ENCODE data around the gene RAB44.

The RAB44 gene

GRCh38 chr6:36720251-36721141 is 22.9 kb downstream of the RAB44 start:
- Histone ChIP-seq H3K27me3 (ENCODE audit: control insufficient read depth in 1 of 2, insufficient read depth in 1 of 2, low read length in 2 of 2) (peaks cover 21 to 29% of the 10 kb centered on the region in 2 experiments), H2BK15ac (ENCODE audit: low read depth, poor library complexity, severe bottlenecking) (no peak overlapping the region), H3K9ac (ENCODE audit: low read length) (no peak overlapping the region), H3K4ac (ENCODE audit: low read depth in 1 of 2, low read length in 2 of 2) (no peak overlapping the region), H3K36me3 (ENCODE audit: control insufficient read depth in 1 of 2, insufficient read depth in 2 of 2, low read depth in 1 of 2, low read length in 2 of 2) (no peaks in the 10 kb centered on the region), H2BK120ac (ENCODE audit: low read depth, low read length) (no peak overlapping the region), H3K4me3 (ENCODE audit: insufficient read depth in 1 of 2, low read depth in 1 of 2, low read length in 2 of 2) (no peak overlapping the region), H2BK12ac (ENCODE audit: low read length in 2 of 2) (no peak overlapping the region), H3K79me1 (replicated peaks; ENCODE audit: low read length, poor library complexity, severe bottlenecking) (no peaks in the 10 kb centered on the region), H3K4me2 (ENCODE audit: low read length, poor library complexity, severe bottlenecking) (no peak overlapping the region), H3K27ac (ENCODE audit: low read length, poor library complexity, severe bottlenecking) (no peak overlapping the region), H2AK5ac (ENCODE audit: low read length, severe bottlenecking) (no peak overlapping the region), H3K4me1 (ENCODE audit: control insufficient read depth, insufficient read depth, low read depth, low read length) (peaks cover 14% of the 10 kb centered on the region), H2BK5ac (ENCODE audit: low read depth, low read length, poor library complexity, severe bottlenecking) (no peak overlapping the region), H4K8ac (ENCODE audit: low read length) (no peak overlapping the region), H4K91ac (ENCODE audit: low read length) (no peak overlapping the region), H3K23ac (ENCODE audit: low read length in 2 of 2) (no peak overlapping the region), H3K9me3 (ENCODE audit: control insufficient read depth, low read length) (no peaks in the 10 kb centered on the region), H3K18ac (ENCODE audit: low read depth in 1 of 2, low read length in 2 of 2) (no peak overlapping the region), H3K14ac (ENCODE audit: low read length in 2 of 2) (no peak overlapping the region), H2AFZ (ENCODE audit: low read depth, low read length) (no peak overlapping the region)
- WGBS, result 83% methylated on average over 10 of the region's 11 CpGs
- DNase-seq, result no peak

GRCh38 chr6:36721369-36722140 is 23.9 kb downstream of the RAB44 start:
- no peaks in the 10 kb centered on the region for H3K79me1 ChIP-seq (replicated peaks; ENCODE audit: low read length, poor library complexity, severe bottlenecking)
- no peak overlapping the region for H2BK15ac ChIP-seq (ENCODE audit: low read depth, poor library complexity, severe bottlenecking)
- H4K91ac ChIP-seq (ENCODE audit: low read length), result no peak overlapping the region
- no peak overlapping the region for H3K4ac ChIP-seq (ENCODE audit: low read depth in 1 of 2, low read length in 2 of 2)
- H3K18ac ChIP-seq (ENCODE audit: low read depth in 1 of 2, low read length in 2 of 2), result no peak overlapping the region
- peaks cover 17 to 25% of the 10 kb centered on the region in 2 experiments for H3K27me3 ChIP-seq (ENCODE audit: control insufficient read depth in 1 of 2, insufficient read depth in 1 of 2, low read length in 2 of 2)
- no peak overlapping the region for H3K4me3 ChIP-seq (ENCODE audit: insufficient read depth in 1 of 2, low read depth in 1 of 2, low read length in 2 of 2)
- no peak overlapping the region for H2BK120ac ChIP-seq (ENCODE audit: low read depth, low read length)
- H3K9me3 ChIP-seq (ENCODE audit: control insufficient read depth, low read length), result no peaks in the 10 kb centered on the region
- H3K9ac ChIP-seq (ENCODE audit: low read length), result no peak overlapping the region
- H4K8ac ChIP-seq (ENCODE audit: low read length), result no peak overlapping the region
- no peak overlapping the region for H2BK12ac ChIP-seq (ENCODE audit: low read length in 2 of 2)
- no peak overlapping the region for H2AFZ ChIP-seq (ENCODE audit: low read depth, low read length)
- H3K14ac ChIP-seq (ENCODE audit: low read length in 2 of 2), result no peak overlapping the region
- H3K27ac ChIP-seq (ENCODE audit: low read length, poor library complexity, severe bottlenecking), result no peak overlapping the region
- no peak overlapping the region for H2BK5ac ChIP-seq (ENCODE audit: low read depth, low read length, poor library complexity, severe bottlenecking)
- no peak overlapping the region for H3K4me2 ChIP-seq (ENCODE audit: low read length, poor library complexity, severe bottlenecking)
- peaks cover 14% of the 10 kb centered on the region for H3K4me1 ChIP-seq (ENCODE audit: control insufficient read depth, insufficient read depth, low read depth, low read length)
- no peak overlapping the region for H3K23ac ChIP-seq (ENCODE audit: low read length in 2 of 2)
- DNase-seq, result no peak
- H2AK5ac ChIP-seq (ENCODE audit: low read length, severe bottlenecking), result no peak overlapping the region
- H3K36me3 ChIP-seq (ENCODE audit: control insufficient read depth in 1 of 2, insufficient read depth in 2 of 2, low read depth in 1 of 2, low read length in 2 of 2), result no peaks in the 10 kb centered on the region
- 80% methylated on average over 15 of the region's 15 CpGs for WGBS

DNA sequence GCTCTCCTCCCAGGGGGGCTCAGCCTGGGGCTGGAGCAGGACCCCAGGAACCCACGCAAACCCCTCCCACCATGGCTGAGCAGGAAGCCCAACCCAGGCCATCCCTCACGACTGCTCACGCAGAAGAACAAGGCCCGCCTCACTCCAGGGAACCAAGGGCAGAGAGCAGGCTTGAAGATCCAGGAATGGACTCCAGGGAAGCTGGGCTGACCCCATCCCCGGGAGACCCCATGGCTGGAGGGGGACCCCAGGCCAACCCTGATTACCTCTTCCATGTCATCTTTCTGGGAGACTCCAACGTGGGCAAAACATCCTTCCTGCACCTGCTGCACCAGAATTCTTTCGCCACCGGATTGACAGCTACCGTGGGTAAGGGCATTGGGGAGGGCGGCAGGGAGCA is 24.7 kb downstream of the RAB44 start:
- H2BK5ac ChIP-seq (ENCODE audit: low read depth, low read length, poor library complexity, severe bottlenecking), result no peak overlapping the region
- no peak overlapping the region for H2BK15ac ChIP-seq (ENCODE audit: low read depth, poor library complexity, severe bottlenecking)
- H3K9me3 ChIP-seq (ENCODE audit: control insufficient read depth, low read length), result no peaks in the 10 kb centered on the region
- H3K18ac ChIP-seq (ENCODE audit: low read depth in 1 of 2, low read length in 2 of 2), result no peak overlapping the region
- H3K79me1 ChIP-seq (replicated peaks; ENCODE audit: low read length, poor library complexity, severe bottlenecking), result no peaks in the 10 kb centered on the region
- no peak overlapping the region for H2BK120ac ChIP-seq (ENCODE audit: low read depth, low read length)
- no peak overlapping the region for H3K4me2 ChIP-seq (ENCODE audit: low read length, poor library complexity, severe bottlenecking)
- H4K8ac ChIP-seq (ENCODE audit: low read length), result no peak overlapping the region
- no peak overlapping the region for H2BK12ac ChIP-seq (ENCODE audit: low read length in 2 of 2)
- no peak for DNase-seq
- H3K4ac ChIP-seq (ENCODE audit: low read depth in 1 of 2, low read length in 2 of 2), result no peak overlapping the region
- peaks cover 15% of the 10 kb centered on the region for H3K4me1 ChIP-seq (ENCODE audit: control insufficient read depth, insufficient read depth, low read depth, low read length)
- 74% methylated on average over 10 of the region's 10 CpGs for WGBS
- H3K14ac ChIP-seq (ENCODE audit: low read length in 2 of 2), result no peak overlapping the region
- H3K27ac ChIP-seq (ENCODE audit: low read length, poor library complexity, severe bottlenecking), result no peak overlapping the region
- peaks cover 9 to 25% of the 10 kb centered on the region in 2 experiments for H3K27me3 ChIP-seq (ENCODE audit: control insufficient read depth in 1 of 2, insufficient read depth in 1 of 2, low read length in 2 of 2)
- no peaks in the 10 kb centered on the region for H3K36me3 ChIP-seq (ENCODE audit: control insufficient read depth in 1 of 2, insufficient read depth in 2 of 2, low read depth in 1 of 2, low read length in 2 of 2)
- H3K9ac ChIP-seq (ENCODE audit: low read length), result no peak overlapping the region
- H2AK5ac ChIP-seq (ENCODE audit: low read length, severe bottlenecking), result no peak overlapping the region
- no peak overlapping the region for H4K91ac ChIP-seq (ENCODE audit: low read length)
- no peak overlapping the region for H3K23ac ChIP-seq (ENCODE audit: low read length in 2 of 2)
- H3K4me3 ChIP-seq (ENCODE audit: insufficient read depth in 1 of 2, low read depth in 1 of 2, low read length in 2 of 2), result no peak overlapping the region
- no peak overlapping the region for H2AFZ ChIP-seq (ENCODE audit: low read depth, low read length)

GRCh38 chr6:36722879-36723278 is 25.3 kb downstream of the RAB44 start:
- H3K4ac ChIP-seq (ENCODE audit: low read depth in 1 of 2, low read length in 2 of 2), result no peak overlapping the region
- no peak overlapping the region for H2BK120ac ChIP-seq (ENCODE audit: low read depth, low read length)
- H2AK5ac ChIP-seq (ENCODE audit: low read length, severe bottlenecking), result no peak overlapping the region
- H3K27me3 ChIP-seq (ENCODE audit: control insufficient read depth in 1 of 2, insufficient read depth in 1 of 2, low read length in 2 of 2), result peaks cover 4 to 21% of the 10 kb centered on the region in 2 experiments
- no peak overlapping the region for H3K4me2 ChIP-seq (ENCODE audit: low read length, poor library complexity, severe bottlenecking)
- no peaks in the 10 kb centered on the region for H3K9me3 ChIP-seq (ENCODE audit: control insufficient read depth, low read length)
- H3K14ac ChIP-seq (ENCODE audit: low read length in 2 of 2), result no peak overlapping the region
- no peak overlapping the region for H3K23ac ChIP-seq (ENCODE audit: low read length in 2 of 2)
- H3K79me1 ChIP-seq (replicated peaks; ENCODE audit: low read length, poor library complexity, severe bottlenecking), result no peaks in the 10 kb centered on the region
- H4K8ac ChIP-seq (ENCODE audit: low read length), result no peak overlapping the region
- H3K27ac ChIP-seq (ENCODE audit: low read length, poor library complexity, severe bottlenecking), result no peak overlapping the region
- no peak overlapping the region for H2BK12ac ChIP-seq (ENCODE audit: low read length in 2 of 2)
- no peak overlapping the region for H3K9ac ChIP-seq (ENCODE audit: low read length)
- peaks cover 16% of the 10 kb centered on the region for H3K4me1 ChIP-seq (ENCODE audit: control insufficient read depth, insufficient read depth, low read depth, low read length)
- no peak overlapping the region for H2AFZ ChIP-seq (ENCODE audit: low read depth, low read length)
- H2BK5ac ChIP-seq (ENCODE audit: low read depth, low read length, poor library complexity, severe bottlenecking), result no peak overlapping the region
- no peak overlapping the region for H3K18ac ChIP-seq (ENCODE audit: low read depth in 1 of 2, low read length in 2 of 2)
- WGBS, result 85% methylated on average over 2 of the region's 2 CpGs
- no peak overlapping the region for H2BK15ac ChIP-seq (ENCODE audit: low read depth, poor library complexity, severe bottlenecking)
- H4K91ac ChIP-seq (ENCODE audit: low read length), result no peak overlapping the region
- no peaks in the 10 kb centered on the region for H3K36me3 ChIP-seq (ENCODE audit: control insufficient read depth in 1 of 2, insufficient read depth in 2 of 2, low read depth in 1 of 2, low read length in 2 of 2)
- DNase-seq, result no peak
- H3K4me3 ChIP-seq (ENCODE audit: insufficient read depth in 1 of 2, low read depth in 1 of 2, low read length in 2 of 2), result no peak overlapping the region

All from mesenchymal stem cell (in vitro differentiated cells and primary cell).